Glomerular visceral epithelial cell (primary cell): ENCODE measurements around the gene SOHLH1.
A peak's percentile ranks its signal among the peaks of the same experiment; 100 is the strongest.

Experiments used
- DNase-seq: peaks from one replicate; pipeline ENCODE4 v3.0.0-alpha.2; 2016; ENCODE audit errors: extremely low spot score

The SOHLH1 gene

GRCh38 chr9:135703726-135704125, 4.4 kb upstream of the SOHLH1 start:
- DNase-seq, result no peak

DNA sequence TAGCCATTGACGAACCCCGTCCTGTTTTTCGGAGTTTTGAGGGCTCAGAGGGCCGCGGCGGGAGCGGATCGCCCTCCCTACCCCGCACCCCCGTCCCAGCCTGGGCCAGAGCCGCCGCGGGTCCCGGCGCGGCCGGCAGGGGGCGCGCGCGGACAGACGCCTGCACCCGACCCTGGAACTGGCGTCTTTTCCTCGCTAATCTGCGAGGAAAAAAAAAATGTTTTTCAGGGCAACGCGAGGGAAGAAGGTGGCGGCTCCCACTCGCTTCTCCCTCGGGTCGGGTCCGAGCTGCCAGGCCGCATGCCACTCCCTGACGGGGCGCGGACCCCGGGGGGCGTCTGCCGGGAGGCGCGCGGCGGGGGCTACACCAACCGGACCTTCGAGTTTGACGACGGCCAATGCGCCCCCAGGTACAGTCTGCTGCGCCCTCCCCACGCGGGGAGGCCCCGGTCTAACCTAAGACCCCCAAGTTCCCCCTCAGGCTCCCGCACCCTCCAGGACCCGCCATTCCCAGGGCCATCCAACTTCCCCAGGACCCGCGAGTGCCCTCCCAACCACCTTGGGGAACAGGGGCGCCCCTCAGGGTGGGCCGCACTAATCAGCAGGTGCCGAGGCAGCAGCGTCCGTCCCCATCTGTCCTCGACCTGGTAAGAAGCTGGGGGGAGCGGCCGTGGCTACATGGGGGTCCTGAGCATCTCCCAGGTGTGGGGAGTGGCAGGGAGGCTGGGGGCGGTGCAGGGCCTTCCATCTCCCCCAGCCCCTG, 2.9 kb upstream of the SOHLH1 start, which contains the start of gene KCNT1:
Gene KCNT1 (plus strand): TSS at position 227 of the 763 bp plus-strand sequence. CDS start 74 bp downstream, at position 301.
- peak; percentile 49 for DNase-seq

DNA sequence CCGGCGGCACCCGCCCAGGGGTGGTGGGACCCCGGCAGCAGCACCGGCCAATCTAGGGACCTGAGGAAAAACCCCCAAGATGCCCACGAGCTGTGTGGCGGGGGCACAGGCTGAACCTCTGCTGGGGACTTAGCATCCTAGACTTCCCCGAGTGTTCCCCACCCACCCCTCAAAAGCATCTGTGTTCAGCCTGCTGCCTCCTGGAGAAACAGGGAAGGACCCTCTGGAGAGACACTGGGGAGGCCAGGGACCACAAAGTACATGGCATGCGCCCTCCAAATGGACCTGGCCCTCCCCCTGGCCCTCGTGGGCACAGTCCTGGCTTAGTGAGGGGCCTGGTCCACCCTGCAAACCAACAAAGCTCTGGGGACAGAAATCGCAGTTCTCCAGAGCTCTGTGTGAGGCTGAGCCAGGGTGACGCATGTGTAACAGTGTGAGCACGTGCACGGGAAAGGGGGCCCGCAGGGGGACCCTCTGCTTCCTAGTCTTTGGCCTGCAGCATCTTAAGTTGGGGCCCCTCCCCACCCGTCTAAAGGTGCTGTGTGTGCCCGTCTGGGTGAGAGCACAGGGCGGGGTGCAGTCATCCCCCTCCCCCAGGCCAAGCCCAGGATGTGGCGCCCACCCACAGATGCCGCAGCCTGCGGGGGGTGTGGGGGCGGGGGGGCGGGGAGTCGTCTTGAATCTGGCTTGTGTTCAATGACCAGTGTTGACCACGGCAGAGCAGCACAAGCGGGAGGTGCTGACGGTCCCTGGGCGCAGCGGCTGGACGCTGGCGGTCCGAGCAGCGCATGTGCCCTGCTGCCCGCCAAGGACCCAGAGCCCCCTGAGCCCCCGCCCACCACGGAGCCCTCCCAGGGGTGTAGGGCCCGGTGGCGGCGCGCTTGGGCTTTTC, 2.0 kb upstream of the SOHLH1 start:
- no peak for DNase-seq

- DNase-seq, result no peak
Observed at GRCh38 chr9:135700525-135700924, 1.2 kb upstream of the SOHLH1 start.

- no peak for DNase-seq
Observed at GRCh38 chr9:135698767-135699166, 514 bp downstream of the SOHLH1 start.

- DNase-seq, result no peak
Observed at GRCh38 chr9:135698236-135698635, 1.0 kb downstream of the SOHLH1 start.

DNA sequence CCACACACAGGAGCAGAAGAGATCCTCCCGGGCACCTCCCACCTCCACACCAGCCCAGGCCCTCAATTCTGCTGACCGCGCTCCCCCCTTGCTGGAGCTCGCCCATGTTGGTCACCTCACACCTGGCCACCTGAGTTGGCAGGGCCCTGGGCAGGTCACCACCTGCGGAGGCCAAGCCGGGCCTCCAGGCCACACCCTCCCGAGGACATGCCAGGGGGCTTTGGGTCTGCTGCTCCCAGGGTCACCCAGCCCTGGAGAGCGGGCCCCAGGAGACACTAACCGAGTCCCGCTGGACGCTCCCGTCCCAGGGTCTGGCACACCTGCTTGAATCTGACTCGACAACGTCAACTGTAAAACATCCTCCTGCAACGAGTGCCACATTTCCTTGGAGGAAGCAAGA, 2.1 kb downstream of the SOHLH1 start:
- DNase-seq, result no peak

- no peak for DNase-seq
Observed at GRCh38 chr9:135696446-135696845, 2.8 kb downstream of the SOHLH1 start.

- no peak for DNase-seq
Observed at GRCh38 chr9:135695642-135696041, 3.6 kb downstream of the SOHLH1 start.

DNA sequence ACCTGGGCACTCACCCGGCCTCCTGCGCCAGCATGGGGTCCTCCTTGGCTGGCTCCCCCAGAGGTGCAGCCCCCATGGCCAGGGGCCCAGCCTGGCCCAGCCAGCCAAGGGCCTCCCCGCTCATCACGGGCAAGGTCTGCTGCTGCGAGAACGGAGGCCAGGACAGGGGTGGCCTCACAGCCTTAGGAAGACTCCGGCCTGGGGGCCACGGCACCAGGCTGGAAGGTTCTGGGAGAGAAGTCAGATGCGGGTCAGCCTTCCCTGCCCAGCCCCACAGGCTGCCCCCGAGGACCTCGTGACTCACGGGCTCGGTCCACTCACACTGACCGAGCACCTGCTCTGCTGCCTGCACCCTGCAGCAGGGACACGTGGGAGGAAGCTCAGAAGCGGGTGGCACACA, 4.2 kb downstream of the SOHLH1 start:
- no peak for DNase-seq

GRCh38 chr9:135694414-135694813, 4.9 kb downstream of the SOHLH1 start:
- no peak for DNase-seq

GRCh38 chr9:135693771-135694170, 5.5 kb downstream of the SOHLH1 start:
- no peak for DNase-seq

DNA sequence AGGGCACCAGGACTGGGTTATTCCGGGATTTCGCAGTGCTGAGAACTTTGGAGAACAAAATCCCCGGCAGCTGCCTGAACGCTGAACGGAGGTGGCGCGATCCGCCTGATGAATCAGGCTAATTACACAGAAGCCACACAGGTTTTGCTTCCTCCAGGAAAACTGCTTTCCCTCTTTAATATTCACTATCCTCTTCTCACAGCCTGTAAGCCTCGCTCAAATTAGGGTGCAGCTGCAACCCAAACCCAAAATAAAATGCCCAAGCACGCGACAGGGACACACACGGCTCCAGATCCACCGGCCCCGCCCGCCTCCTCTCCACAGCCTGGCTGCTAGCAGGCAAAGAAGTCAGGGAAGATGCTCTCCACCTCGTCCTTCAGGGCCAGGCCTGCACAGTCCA, 6.0 kb downstream of the SOHLH1 start:
- no peak for DNase-seq

- DNase-seq, result no peak
Observed at GRCh38 chr9:135692410-135692809, 6.9 kb downstream of the SOHLH1 start.

DNA sequence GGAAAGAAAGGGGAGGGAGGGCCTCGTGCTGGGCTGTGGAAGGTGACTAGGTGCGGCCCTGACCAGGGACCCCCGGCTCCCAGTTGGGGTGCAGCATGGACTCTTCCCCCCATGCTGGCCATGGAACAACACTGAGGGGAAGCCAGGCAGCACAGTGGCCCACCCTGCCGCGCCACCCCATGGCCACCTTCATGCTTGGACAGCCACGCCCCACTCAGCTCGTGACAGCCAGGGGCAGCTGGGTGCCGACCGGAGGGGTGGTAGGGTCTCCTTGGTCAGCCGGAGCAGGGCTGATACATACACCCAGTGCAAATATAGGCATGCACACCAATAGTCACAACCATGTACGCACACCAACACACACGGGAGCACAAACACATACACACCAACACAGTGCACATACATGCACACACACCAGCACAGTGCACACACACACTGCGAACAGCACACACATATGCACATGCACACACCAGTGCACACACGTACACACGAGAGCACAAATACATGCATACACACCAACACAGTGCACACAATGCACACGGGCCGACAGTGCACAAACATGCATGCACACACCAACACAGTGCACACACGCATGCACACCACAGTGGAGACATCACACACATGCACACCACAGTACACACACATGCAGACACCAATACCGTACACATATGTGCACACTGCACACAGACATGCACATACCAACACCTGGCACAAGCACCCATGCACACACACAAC, 8.3 kb downstream of the SOHLH1 start:
- no peak for DNase-seq

DNA sequence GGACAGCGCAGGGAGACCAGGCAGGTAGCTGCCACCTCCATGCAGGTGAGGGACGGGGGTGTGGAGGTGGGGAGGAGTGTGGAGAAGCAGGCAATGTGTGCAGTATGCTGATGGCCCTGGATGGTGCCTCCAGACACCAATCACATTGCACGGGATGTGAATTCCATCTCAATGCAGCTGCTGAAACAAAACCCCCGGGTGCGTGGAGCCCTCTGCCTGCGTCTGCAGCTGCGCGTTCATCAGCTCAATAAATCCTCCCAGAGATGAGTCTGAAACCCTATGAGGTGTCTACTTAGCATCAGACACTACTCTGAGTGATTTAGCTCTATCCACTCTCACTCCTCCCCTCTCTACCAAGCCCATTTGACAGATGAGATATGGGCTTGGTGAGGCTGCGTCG, 10.3 kb downstream of the SOHLH1 start:
- DNase-seq, result no peak

DNA sequence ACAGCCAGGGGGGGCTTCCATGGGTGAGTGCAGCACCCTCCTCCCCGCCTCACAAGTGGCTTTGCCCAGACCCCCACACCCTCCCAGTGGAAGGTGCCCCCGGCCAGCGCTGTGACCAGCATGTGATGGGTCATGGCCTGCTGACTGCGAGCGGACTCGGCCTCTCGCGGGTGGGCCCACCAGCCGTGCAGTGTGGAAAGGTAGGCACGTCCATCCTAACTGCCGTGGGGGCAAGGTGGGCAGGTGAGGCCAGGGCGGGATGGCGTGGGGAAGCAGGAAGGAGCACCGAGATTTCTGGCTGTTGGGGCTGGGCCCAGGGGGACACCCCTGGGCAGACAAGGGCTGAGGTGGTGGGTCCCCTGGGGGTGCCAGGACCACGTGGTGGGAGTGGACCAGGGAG, 12.1 kb downstream of the SOHLH1 start:
- no peak for DNase-seq

DNA sequence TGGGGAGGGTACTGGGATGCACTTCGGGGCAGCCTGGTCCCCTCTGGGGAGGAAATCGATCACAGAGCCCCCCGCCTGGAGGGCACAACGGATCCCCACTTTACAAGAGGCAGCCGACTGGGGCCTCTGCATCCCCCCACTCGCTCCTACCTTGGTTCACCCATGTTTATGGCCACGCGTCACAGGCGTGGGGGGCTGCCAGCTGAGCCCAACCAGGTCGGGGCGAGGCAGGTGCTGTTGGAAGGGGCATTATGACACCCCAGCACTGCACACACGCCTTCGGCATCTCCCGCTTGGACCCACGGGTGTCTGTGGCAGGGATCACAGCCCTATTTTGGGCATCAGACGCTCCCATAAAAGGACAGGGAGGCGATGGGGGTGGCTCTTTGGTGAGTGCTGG, 14.6 kb downstream of the SOHLH1 start:
- DNase-seq, result no peak

GRCh38 chr9:135683401-135684034, 15.8 kb downstream of the SOHLH1 start:
- DNase-seq, result no peak

DNA sequence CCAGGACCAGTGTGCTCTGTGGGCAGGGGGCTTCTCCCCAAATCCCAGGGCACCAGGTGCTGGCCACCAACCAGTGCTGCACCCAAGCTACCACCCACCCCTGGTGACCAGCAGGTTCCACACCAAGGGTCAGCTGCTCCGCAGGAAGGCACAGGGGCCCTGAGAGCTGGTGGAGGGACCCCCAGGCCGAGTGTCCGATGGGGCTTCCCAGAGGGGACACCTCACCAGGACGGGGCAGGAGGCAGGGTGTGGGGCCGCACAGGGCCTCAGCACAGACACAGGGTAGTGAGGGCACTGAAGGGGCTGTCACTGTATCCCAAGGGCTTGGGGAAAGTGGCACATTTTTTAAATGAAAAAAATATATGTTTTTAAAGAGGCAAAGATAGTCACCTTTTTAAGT, 18.1 kb downstream of the SOHLH1 start:
- no peak for DNase-seq

- no peak for DNase-seq
Observed at GRCh38 chr9:135680056-135680455, 19.2 kb downstream of the SOHLH1 start.
